Suppressor macrophage treated with lipopolysaccharide for 4 hours (primary cell): ENCODE data around the gene KIF2A.
"Not testable (repeated sequence)": the region's sequence is repeated elsewhere in the genome, so short reads cannot be mapped to it uniquely, and the experiment has no call there.

Experiments used
- DNase-seq: peaks from one replicate; pipeline ENCODE4 v3.0.0-alpha.2; 2020

The KIF2A gene

GRCh38 chr5:62305715-62306322 is at the start of gene KIF2A:
KIF2A (plus strand) TSS chr5:62306206; CDS start chr5:62306473, 267 bp downstream.
- DNase-seq = peak; percentile 98

- DNase-seq = no peak
Measured at GRCh38 chr5:62257020-62257367, 49.0 kb upstream of the KIF2A start.

- DNase-seq = no peak
Measured at GRCh38 chr5:62258654-62259053, 47.4 kb upstream of the KIF2A start.

DNA sequence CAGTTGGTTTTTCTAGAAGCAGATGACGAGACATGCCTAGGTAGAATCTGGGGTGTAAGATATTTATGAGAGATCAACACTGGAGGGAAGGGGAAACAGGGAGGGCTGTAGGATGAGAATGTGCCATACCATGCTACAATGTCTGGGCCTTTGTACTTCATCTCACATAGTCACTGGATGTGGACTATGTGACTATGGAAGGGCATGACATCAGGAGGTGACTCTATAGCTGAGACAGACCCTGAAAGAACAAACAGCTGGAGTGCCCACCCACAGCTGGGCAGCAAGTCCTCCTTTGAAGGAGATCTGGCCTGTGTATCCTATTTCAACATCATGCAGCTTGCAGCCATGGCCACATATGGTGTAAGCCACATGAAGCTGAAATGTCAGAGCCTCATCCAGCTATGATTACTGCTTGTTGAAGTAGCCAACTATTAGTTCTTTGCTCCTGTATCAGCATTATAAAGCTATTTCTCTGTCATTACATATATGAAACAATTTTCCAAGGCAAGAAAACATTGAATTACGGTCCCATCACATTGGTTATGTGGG is 46.2 kb upstream of the KIF2A start:
- DNase-seq = peak; percentile 37

DNA sequence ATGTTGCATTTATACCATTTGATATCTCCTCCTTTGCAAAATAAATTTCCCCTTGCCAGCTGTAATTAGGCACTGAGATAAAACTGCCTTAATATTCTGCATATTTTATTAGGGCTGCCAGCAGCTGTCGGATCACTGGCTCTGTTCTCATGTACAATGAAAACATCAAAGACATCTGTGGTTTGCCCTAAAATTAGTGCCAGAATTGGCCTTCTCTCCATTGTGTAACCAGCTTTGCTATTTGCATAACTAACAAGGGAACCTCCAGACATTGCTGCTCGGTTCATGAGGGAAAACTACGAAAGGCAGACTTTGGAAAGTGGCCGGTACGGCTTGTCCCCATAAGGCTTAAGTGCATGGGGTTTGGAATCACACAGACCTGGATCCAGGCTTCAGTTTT is 45.5 kb upstream of the KIF2A start:
- DNase-seq = no peak

DNA sequence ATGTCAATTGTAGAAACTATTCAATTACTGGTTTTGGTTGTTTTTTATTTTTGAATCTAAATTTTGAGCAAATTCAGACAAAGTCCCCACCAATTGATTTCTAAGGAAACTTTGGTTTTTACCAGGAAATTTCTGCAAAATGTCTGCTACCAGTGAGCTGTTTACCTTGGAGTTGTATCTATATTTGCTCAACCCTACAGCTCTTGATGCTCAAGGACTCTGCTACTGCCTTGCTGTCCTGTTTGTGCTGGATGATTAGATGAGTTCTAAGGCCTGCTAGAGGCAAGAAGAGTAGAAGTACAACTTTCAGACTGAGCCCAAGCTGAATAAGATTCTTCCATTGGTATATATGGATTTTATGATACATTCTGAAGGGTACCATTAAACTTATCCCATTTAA is 42.6 kb upstream of the KIF2A start:
- DNase-seq = no peak

DNA sequence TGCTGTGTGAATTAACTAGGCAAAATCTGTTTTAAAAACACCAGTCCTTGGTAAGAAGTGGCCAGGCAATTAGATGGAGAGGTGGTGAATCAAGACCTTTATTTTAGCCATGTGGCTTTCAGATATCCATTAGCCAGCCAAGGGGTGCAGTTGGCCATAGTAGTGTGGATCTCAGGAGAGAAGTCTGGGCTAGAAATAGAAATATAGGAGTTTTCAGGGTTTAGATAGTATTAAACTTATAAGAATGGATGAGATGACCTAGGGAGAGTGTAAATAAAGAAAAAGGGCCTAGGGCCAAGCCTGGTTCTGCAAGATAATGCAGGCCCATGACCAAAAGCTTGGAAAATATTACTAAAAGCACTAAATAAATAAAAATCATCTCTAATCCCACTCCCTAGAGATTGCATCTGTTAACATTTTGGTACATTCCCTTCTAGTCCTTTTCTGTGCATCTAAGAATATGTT is 40.3 kb upstream of the KIF2A start:
- no peak for DNase-seq

DNA sequence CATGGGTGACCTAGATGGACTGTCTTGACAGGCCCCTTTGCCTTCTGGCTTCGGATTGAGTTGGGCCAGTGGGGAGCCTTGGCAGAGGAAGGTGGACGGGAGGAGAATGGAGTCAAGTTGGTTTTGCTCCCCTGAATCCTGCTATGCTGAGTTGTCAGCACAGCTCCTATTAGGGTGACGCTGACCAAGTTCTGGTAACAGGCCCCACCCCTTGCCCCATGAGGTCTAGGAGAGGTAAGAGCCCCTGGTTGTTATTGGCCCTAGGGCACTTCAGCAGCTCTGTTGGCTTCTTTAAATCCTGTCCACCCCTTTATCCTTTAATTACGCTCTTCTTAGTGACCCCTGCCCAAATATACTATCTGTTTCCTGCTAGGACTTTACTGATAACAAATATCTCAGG is 39.4 kb upstream of the KIF2A start:
- no peak for DNase-seq

DNA sequence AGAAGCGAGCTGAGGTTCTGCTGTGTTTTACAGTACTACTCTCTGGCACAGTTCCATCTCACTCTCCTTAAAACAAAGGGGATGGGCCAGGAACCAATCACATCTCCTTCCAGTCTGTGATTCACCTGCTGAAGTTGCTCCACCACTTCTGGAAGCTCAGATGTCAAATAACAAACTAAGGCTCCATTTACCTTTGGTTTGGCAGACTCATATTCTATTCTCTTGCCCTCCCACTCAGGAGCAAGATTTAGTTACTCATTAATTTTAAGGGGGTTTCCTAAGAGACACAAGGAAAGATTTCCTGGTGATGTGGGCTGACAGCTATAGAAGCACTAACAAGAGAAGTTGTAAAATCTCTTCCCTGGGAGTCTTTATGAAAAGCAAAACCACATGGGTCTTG is 37.8 kb upstream of the KIF2A start:
- peak; percentile 29 for DNase-seq

DNA sequence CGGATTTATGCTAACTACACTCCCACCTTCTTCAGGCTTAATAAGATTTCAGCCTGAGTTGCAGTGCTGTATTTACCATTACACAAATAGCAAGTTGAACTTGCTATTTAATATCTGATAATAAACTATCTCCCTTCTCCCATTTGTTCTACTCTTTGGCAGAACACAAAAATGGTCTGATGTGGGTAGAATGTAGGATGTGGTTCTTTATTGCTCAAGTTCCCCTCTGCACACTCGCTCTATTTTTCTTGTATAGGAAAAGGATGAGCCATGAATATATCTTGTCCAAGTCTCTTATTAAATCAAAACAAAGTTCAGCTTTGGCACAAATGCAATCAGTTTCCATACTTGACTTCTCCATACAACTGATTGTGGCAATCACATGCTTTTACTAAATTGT is 37.2 kb upstream of the KIF2A start:
- DNase-seq = peak; percentile 7

GRCh38 chr5:62271370-62271769 is 34.6 kb upstream of the KIF2A start:
- no peak for DNase-seq

DNA sequence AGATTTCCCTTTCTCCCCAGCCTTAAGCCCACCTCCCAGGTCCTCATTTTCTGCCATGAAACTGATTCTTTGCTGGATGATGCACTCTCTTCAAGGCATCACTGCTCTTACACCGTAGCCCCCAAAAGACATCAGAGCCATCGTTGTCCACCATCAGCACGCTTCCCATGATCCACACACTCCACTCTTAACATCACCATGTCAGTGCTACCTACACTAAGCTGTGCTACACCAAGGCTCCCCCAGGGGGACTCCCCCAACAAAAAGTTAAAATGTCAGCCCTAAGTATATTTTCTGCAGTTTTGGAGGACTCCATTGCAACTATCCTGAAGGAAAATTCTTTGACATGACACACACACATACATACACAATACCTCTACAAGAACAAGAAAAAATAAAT is 34.1 kb upstream of the KIF2A start:
- DNase-seq = no peak

- DNase-seq = no peak
Measured at GRCh38 chr5:62273687-62274086, 32.3 kb upstream of the KIF2A start.

DNA sequence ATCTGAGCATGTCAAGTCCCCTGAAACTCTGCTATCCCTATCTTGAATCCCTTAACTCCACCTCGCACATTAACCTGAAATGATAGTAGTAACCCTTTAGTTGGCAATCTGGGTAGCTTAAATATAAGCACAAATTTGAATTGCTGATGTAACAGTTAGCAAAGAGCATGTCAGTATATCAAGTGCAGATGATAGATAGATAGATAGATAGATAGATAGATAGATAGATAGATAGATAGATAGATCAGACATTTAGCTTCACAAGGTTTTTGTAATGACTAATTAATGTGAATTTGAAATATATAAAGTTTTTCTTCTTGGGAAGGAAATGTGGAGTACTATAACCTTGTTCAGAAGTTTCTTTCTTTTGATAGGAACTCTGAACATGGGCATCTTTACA is 30.4 kb upstream of the KIF2A start:
- no peak for DNase-seq

GRCh38 chr5:62281411-62281810 is 24.6 kb upstream of the KIF2A start:
- DNase-seq = no peak

- DNase-seq = peak; percentile 38
Measured at GRCh38 chr5:62282064-62282463, 23.9 kb upstream of the KIF2A start.

GRCh38 chr5:62283005-62283404 is 23.0 kb upstream of the KIF2A start:
- no peak for DNase-seq

- no peak for DNase-seq
Measured at GRCh38 chr5:62283861-62284260, 22.1 kb upstream of the KIF2A start.

GRCh38 chr5:62284946-62285891 is 20.8 kb upstream of the KIF2A start:
- peak; percentile 19 for DNase-seq

DNA sequence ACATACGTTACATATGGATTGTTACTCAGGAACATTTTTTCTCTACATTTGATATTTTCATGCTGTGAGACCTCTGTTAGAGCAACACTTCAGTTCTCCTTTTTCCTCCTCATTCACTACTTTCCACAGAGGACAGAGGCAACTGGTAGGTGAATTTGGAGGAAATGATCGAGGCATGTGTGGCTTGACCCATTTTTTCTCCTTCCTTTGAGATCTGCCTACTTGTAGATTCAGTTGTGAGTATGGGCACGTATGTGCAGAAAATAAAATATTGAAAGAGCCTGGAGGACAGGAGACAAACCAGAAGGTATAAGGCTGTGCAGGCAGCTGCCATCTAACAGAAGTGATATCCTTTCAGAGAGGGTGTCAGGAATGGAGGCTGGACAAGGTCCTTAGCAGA is 19.2 kb upstream of the KIF2A start:
- no peak for DNase-seq

DNA sequence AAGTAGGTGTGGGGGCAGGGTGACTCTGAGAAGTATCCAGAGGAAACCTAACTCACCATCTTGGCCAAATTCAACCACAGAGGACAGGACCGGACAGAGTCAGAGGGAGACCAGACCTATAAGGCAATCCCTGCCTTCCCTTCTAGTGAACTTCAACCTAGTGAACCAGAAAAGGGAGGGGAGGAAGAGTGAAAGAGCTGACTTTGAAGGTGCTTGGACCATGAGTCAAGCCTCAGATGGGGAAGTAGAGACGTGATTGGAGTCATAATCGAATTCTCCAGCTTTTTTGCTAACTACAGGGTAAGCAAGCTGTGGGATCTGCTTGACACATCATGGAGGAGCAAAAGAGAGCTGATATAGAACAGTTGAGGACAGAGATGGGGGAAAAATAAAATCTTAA is 18.8 kb upstream of the KIF2A start:
- DNase-seq = peak; percentile 62

DNA sequence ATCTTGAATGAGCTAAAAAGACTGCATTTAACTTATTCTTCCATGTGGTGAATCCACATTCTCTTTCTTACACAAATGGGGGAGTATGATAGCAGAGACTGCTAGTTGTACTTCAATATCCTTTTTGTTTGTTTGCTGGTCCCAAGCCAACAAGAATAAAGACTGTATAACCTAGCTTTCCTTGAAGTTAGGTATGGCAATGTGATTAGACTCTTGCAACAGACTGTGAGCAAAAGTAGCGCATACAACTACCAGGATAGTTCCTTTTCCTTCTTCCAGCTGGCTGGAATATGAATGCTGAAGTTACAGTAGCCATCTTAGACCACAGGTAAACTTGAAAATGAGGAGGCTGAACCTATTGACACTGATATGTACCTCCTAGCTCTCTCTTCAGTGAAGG is 17.9 kb upstream of the KIF2A start:
- DNase-seq = no peak

GRCh38 chr5:62289813-62290212 is 16.2 kb upstream of the KIF2A start:
- no peak for DNase-seq

GRCh38 chr5:62291829-62292228 is 14.2 kb upstream of the KIF2A start:
- not testable (repeated sequence) for DNase-seq
